Neuronal stem cell (in vitro differentiated cells): ENCODE measurements around the gene CD72.

Experiments
- DNase-seq: peaks from one replicate; pipeline ENCODE4 v3.0.0-alpha.2; 2013; ENCODE audit warnings: low spot score
- H2AFZ ChIP-seq: one replicate; pipeline ENCODE4 v1.6.1; 2013; ENCODE audit warnings: mild to moderate bottlenecking, low read length, inconsistent platforms
- H2AK5ac ChIP-seq: 2 replicates; pipeline ENCODE4 v1.6.1; 2013; ENCODE audit warnings: low read depth, mild to moderate bottlenecking, inconsistent platforms, low read length, moderate library complexity, mixed read lengths
- H2BK120ac ChIP-seq: 2 replicates; pipeline ENCODE4 v1.6.1; 2013; ENCODE audit warnings: low read depth, mild to moderate bottlenecking, inconsistent platforms, low read length, moderate library complexity, mixed read lengths
- H2BK12ac ChIP-seq: one replicate; pipeline ENCODE4 v1.6.1; 2013; ENCODE audit warnings: low read length, inconsistent platforms
- H2BK15ac ChIP-seq: 2 replicates; pipeline ENCODE4 v1.6.1; 2013; ENCODE audit warnings: mild to moderate bottlenecking, low read length, inconsistent platforms, mixed read lengths
- H2BK5ac ChIP-seq: one replicate; pipeline ENCODE4 v1.6.1; 2013; ENCODE audit warnings: inconsistent platforms, mild to moderate bottlenecking, low read length, moderate library complexity
- H3K14ac ChIP-seq: one replicate; pipeline ENCODE4 v1.6.1; 2013; ENCODE audit warnings: low read length, inconsistent platforms
- H3K18ac ChIP-seq: 2 replicates; pipeline ENCODE4 v1.6.1; 2013; ENCODE audit warnings: low read length, inconsistent platforms
- H3K23ac ChIP-seq: 2 replicates; pipeline ENCODE4 v1.6.1; 2013; ENCODE audit warnings: low read depth, mild to moderate bottlenecking, mixed read lengths, low read length, inconsistent platforms; ENCODE audit not compliant: poor library complexity
- H3K27ac ChIP-seq: replicated peaks from 3 replicates; pipeline ENCODE4 v1.5.1; 2013; ENCODE audit warnings: low read length, inconsistent platforms
- H3K27me3 ChIP-seq, 3 experiments: 2 replicates each; pipeline ENCODE4 v1.6.1; 2013; ENCODE audit warnings: low read length in 3 of 3, mild to moderate bottlenecking in 2 of 3, inconsistent platforms in 1 of 3, low read depth in 1 of 3, mixed read lengths in 1 of 3, moderate library complexity in 1 of 3; ENCODE audit not compliant: control insufficient read depth in 3 of 3, insufficient read depth in 3 of 3
- H3K36me3 ChIP-seq, 2 donors: replicated peaks in 1 of 2; 2 replicates each; pipeline ENCODE4 v1.6.1; 2013; ENCODE audit warnings: low read length in 2 of 2; ENCODE audit not compliant: control insufficient read depth in 2 of 2, insufficient read depth in 2 of 2
- H3K4ac ChIP-seq: 2 replicates; pipeline ENCODE4 v1.6.1; 2013; ENCODE audit warnings: inconsistent platforms, mild to moderate bottlenecking, low read length, moderate library complexity
- H3K4me1 ChIP-seq, 2 donors: 1 replicate in 1 of 2; 2 replicates in 1 of 2; pipeline ENCODE4 v1.6.1; 2013; ENCODE audit warnings: low read length in 2 of 2, low read depth in 1 of 2; ENCODE audit not compliant: control insufficient read depth in 2 of 2, insufficient read depth in 1 of 2
- H3K4me2 ChIP-seq: one replicate; pipeline ENCODE4 v1.6.1; 2013; ENCODE audit warnings: mild to moderate bottlenecking, low read length, inconsistent platforms; ENCODE audit not compliant: insufficient read depth, poor library complexity, severe bottlenecking
- H3K4me3 ChIP-seq, 2 donors: 2 replicates each; pipeline ENCODE4 v1.5.1; 2013; ENCODE audit warnings: low read length in 2 of 2, mild to moderate bottlenecking in 2 of 2, inconsistent platforms in 1 of 2, moderate library complexity in 1 of 2
- H3K79me1 ChIP-seq: one replicate; pipeline ENCODE4 v1.6.1; 2013; ENCODE audit warnings: low read depth, mild to moderate bottlenecking, inconsistent platforms, low read length, moderate library complexity
- H3K9ac ChIP-seq: one replicate; pipeline ENCODE4 v1.6.1; 2013; ENCODE audit warnings: mild to moderate bottlenecking, low read depth, low read length, inconsistent platforms; ENCODE audit not compliant: poor library complexity
- H3K9me3 ChIP-seq, 2 donors: replicated peaks in 1 of 2; 2 replicates each; pipeline versions ENCODE3 to v1.6.1; 2013; ENCODE audit warnings: low read length in 2 of 2, mild to moderate bottlenecking in 2 of 2, inconsistent platforms in 1 of 2, low read depth in 1 of 2, mixed read lengths in 1 of 2, moderate library complexity in 1 of 2; ENCODE audit not compliant: control insufficient read depth in 2 of 2, insufficient read depth in 1 of 2
- H4K8ac ChIP-seq: one replicate; pipeline ENCODE4 v1.6.1; 2013; ENCODE audit warnings: low read depth, mild to moderate bottlenecking, inconsistent platforms, low read length, moderate library complexity
- H4K91ac ChIP-seq: one replicate; pipeline ENCODE4 v1.6.1; 2013; ENCODE audit warnings: low read length, low read depth, mild to moderate bottlenecking, inconsistent platforms; ENCODE audit not compliant: poor library complexity
- WGBS, 2 donors: extraction: QIAGEN DNeasy Blood & Tissue Kit; methylation state at CpG; one replicate each; pipeline ENCODE4 v1.1.7; 2013; ENCODE audit warnings: missing lambda C conversion rate in 2 of 2, mixed read lengths in 1 of 2; ENCODE audit not compliant: insufficient read length in 2 of 2, insufficient replicate concordance in 1 of 2; ENCODE audit errors: extremely low coverage in 2 of 2; 5-methylcytosine and 5-hydroxymethylcytosine counted together

CD72 gene

GRCh38 chr9:35564658-35565061, 53.6 kb downstream of the CD72 start:
- H3K27ac ChIP-seq, result no peak overlapping the region
- WGBS, 2 donors, result no CpG with 5 or more reads among the region's 7 CpGs

GRCh38 chr9:35563791-35564197, 54.4 kb downstream of the CD72 start:
- Histone ChIP-seq H2AFZ (peak overlapping the region; percentile 80), H3K4me2 (peak overlapping the region; percentile 21), H3K18ac (peak overlapping the region; percentile 60), H4K91ac (no peak overlapping the region), H3K23ac (peak overlapping the region; percentile 32), H2AK5ac (no peak overlapping the region), H3K4me1 (peaks cover 3 to 10% of the 10 kb centered on the region in 2 donors), H2BK15ac (peak overlapping the region; percentile 22), H3K27ac (no peak overlapping the region), H3K9me3 (no peaks in the 10 kb centered on the region), H2BK12ac (no peak overlapping the region), H4K8ac (no peak overlapping the region), H3K4me3 (no peak overlapping the region), H3K14ac (peak overlapping the region; percentile 72), H3K36me3 (peaks cover 2 to 8% of the 10 kb centered on the region in 2 donors), H2BK5ac (no peak overlapping the region), H3K9ac (peak overlapping the region; percentile 63), H2BK120ac (no peak overlapping the region), H3K79me1 (no peaks in the 10 kb centered on the region), H3K27me3 (no peaks in the 10 kb centered on the region), H3K4ac (no peak overlapping the region)
- WGBS, 2 donors, result no CpG with 5 or more reads among the region's 14 CpGs
- DNase-seq, result peak; percentile 32

More at GRCh38 chr9:35564658-35565061, 53.6 kb downstream of the CD72 start:
- Histone ChIP-seq H3K23ac (no peak overlapping the region), H2AK5ac (no peak overlapping the region), H3K27me3 (no peaks in the 10 kb centered on the region), H3K4me3 (no peak overlapping the region), H3K79me1 (no peaks in the 10 kb centered on the region), H2AFZ (no peak overlapping the region), H2BK120ac (no peak overlapping the region), H3K14ac (no peak overlapping the region), H3K9me3 (no peaks in the 10 kb centered on the region), H2BK15ac (no peak overlapping the region), H4K8ac (no peak overlapping the region), H3K4me1 (peaks cover 3 to 10% of the 10 kb centered on the region in 2 donors), H3K9ac (no peak overlapping the region), H3K4ac (no peak overlapping the region), H2BK12ac (no peak overlapping the region), H2BK5ac (peak overlapping the region; percentile 0), H3K36me3 (peaks cover 0 to 3% of the 10 kb centered on the region in 2 donors), H3K18ac (no peak overlapping the region), H3K4me2 (no peak overlapping the region), H4K91ac (no peak overlapping the region)
- DNase-seq, result no peak

GRCh38 chr9:35562895-35563780, 55.1 kb downstream of the CD72 start:
- Histone ChIP-seq H3K4ac (peak overlapping the region; percentile 27), H3K9ac (no peak overlapping the region), H3K4me1 (peaks cover 3 to 10% of the 10 kb centered on the region in 2 donors), H3K27me3 (no peaks in the 10 kb centered on the region), H3K27ac (no peak overlapping the region), H3K23ac (no peak overlapping the region), H2BK120ac (no peak overlapping the region), H4K91ac (no peak overlapping the region), H3K14ac (no peak overlapping the region), H4K8ac (no peak overlapping the region), H3K4me2 (peak overlapping the region; percentile 21), H3K9me3 (no peaks in the 10 kb centered on the region), H3K4me3 (no peak overlapping the region), H3K79me1 (no peaks in the 10 kb centered on the region), H2BK5ac (peak overlapping the region; percentile 25), H2BK12ac (no peak overlapping the region), H3K18ac (peak overlapping the region; percentile 2), H2AFZ (peak overlapping the region; percentile 80), H2BK15ac (no peak overlapping the region), H3K36me3 (peaks cover 2 to 14% of the 10 kb centered on the region in 2 donors), H2AK5ac (no peak overlapping the region)
- DNase-seq, result no peak
- WGBS, 2 donors, result no CpG with 5 or more reads among the region's 20 CpGs

- WGBS, 2 donors, result no CpG with 5 or more reads among the region's 6 CpGs
- H3K36me3 ChIP-seq, result peaks cover 8 to 29% of the 10 kb centered on the region in 2 donors
Measured at GRCh38 chr9:35561468-35562261, 56.5 kb downstream of the CD72 start.

More at GRCh38 chr9:35561468-35562261, 56.5 kb downstream of the CD72 start:
- no peak overlapping the region for H3K23ac ChIP-seq
- no peak overlapping the region for H2BK120ac ChIP-seq
- H3K18ac ChIP-seq, result no peak overlapping the region
- H3K4me2 ChIP-seq, result no peak overlapping the region
- H3K79me1 ChIP-seq, result no peaks in the 10 kb centered on the region
- H3K14ac ChIP-seq, result no peak overlapping the region
- no peak overlapping the region for H2BK5ac ChIP-seq
- no peak overlapping the region for H2AK5ac ChIP-seq
- H2BK12ac ChIP-seq, result no peak overlapping the region
- no peak overlapping the region for H3K27ac ChIP-seq
- no peaks in the 10 kb centered on the region for H3K9me3 ChIP-seq
- H2AFZ ChIP-seq, result no peak overlapping the region
- H3K27me3 ChIP-seq, result no peaks in the 10 kb centered on the region
- no peak for DNase-seq
- H4K91ac ChIP-seq, result no peak overlapping the region
- no peak overlapping the region for H4K8ac ChIP-seq
- H3K9ac ChIP-seq, result no peak overlapping the region
- H3K4me1 ChIP-seq, result peaks cover 3 to 10% of the 10 kb centered on the region in 2 donors
- H3K4me3 ChIP-seq, result no peak overlapping the region
- no peak overlapping the region for H3K4ac ChIP-seq
- no peak overlapping the region for H2BK15ac ChIP-seq
